Parathyroid adenoma (tissue), 2 donors: Measurements from ENCODE around the gene ST3GAL3.

ENCODE experiments used
- H2AFZ ChIP-seq: fragments of 300-600 bp; sonication (generic); one replicate; pipeline ENCODE4 v1.7.0; 2017; ENCODE audit warnings: antibody characterized with exemption, mild to moderate bottlenecking
- H3K27ac ChIP-seq: fragments of 300-600 bp; sonication (generic); one replicate; pipeline ENCODE4 v1.7.0; 2017
- H3K27me3 ChIP-seq: fragments of 300-600 bp; sonication (generic); one replicate; pipeline ENCODE4 v1.7.0; 2017; ENCODE audit warnings: low read length; ENCODE audit not compliant: control insufficient read depth, insufficient read depth
- H3K36me3 ChIP-seq: fragments of 300-600 bp; sonication (generic); one replicate; pipeline ENCODE4 v1.7.0; 2017; ENCODE audit warnings: low read length; ENCODE audit not compliant: control insufficient read depth, insufficient read depth
- H3K4me1 ChIP-seq: fragments of 300-600 bp; sonication (generic); one replicate; pipeline ENCODE4 v1.7.0; 2017; ENCODE audit warnings: control low read depth
- H3K4me2 ChIP-seq: fragments of 300-600 bp; sonication (generic); one replicate; pipeline ENCODE4 v1.7.0; 2017; ENCODE audit warnings: low read length
- H3K4me3 ChIP-seq: fragments of 300-600 bp; sonication (generic); one replicate; pipeline ENCODE4 v1.7.0; 2017; ENCODE audit warnings: low read depth, low read length
- H3K79me2 ChIP-seq: fragments of 300-600 bp; sonication (generic); one replicate; pipeline ENCODE4 v1.7.0; 2017; ENCODE audit warnings: control low read depth
- H3K9ac ChIP-seq: fragments of 300-600 bp; sonication (generic); one replicate; pipeline ENCODE4 v1.7.0; 2017; ENCODE audit warnings: mild to moderate bottlenecking
- H3K9me3 ChIP-seq: fragments of 300-600 bp; sonication (generic); one replicate; pipeline ENCODE4 v1.7.0; 2017; ENCODE audit warnings: low read length; ENCODE audit not compliant: control insufficient read depth
- TF ChIP-seq, protein P1 (sequence below): fragments of 300-600 bp; sonication (generic); IDR thresholded peaks from one replicate; pipeline ENCODE4 v1.7.0; 2017; ENCODE audit warnings: antibody characterized with exemption, mild to moderate bottlenecking
- donor health status: primary hyperparathyroidism.

ST3GAL3 gene

DNA sequence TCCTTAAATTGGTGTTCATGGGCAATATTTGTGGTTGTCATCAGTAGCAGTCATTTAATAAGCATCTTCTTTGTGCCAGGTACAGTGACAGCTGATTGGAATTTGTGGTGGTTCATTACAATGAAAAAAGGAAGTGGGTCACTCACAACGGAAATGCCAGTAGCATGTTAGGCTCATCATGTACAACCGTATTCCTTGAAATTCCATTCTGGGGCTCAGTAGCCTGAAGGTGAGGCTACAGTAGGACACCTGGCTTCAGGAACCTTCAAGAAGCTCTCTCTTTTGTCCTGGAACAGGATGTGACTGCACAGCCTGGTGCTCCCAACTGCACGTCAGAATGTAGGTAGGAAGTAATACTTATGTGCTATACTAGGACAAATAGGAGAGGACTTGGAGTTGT is 93.9 kb downstream of the ST3GAL3 start:
- no peaks in the 10 kb centered on the region for H3K79me2 ChIP-seq
- H3K4me2 ChIP-seq: no peak overlapping the region
- H3K36me3 ChIP-seq: no peaks in the 10 kb centered on the region
- no peaks in the 10 kb centered on the region for H3K27me3 ChIP-seq
- H3K27ac ChIP-seq: no peak overlapping the region
- H3K9ac ChIP-seq: no peak overlapping the region
- no peak overlapping the region for H3K4me3 ChIP-seq
- H3K9me3 ChIP-seq: no peaks in the 10 kb centered on the region
- no peaks in the 10 kb centered on the region for H3K4me1 ChIP-seq
- TF ChIP-seq, protein P1, sequence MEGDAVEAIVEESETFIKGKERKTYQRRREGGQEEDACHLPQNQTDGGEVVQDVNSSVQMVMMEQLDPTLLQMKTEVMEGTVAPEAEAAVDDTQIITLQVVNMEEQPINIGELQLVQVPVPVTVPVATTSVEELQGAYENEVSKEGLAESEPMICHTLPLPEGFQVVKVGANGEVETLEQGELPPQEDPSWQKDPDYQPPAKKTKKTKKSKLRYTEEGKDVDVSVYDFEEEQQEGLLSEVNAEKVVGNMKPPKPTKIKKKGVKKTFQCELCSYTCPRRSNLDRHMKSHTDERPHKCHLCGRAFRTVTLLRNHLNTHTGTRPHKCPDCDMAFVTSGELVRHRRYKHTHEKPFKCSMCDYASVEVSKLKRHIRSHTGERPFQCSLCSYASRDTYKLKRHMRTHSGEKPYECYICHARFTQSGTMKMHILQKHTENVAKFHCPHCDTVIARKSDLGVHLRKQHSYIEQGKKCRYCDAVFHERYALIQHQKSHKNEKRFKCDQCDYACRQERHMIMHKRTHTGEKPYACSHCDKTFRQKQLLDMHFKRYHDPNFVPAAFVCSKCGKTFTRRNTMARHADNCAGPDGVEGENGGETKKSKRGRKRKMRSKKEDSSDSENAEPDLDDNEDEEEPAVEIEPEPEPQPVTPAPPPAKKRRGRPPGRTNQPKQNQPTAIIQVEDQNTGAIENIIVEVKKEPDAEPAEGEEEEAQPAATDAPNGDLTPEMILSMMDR: no peak
- H2AFZ ChIP-seq: no peak overlapping the region

DNA sequence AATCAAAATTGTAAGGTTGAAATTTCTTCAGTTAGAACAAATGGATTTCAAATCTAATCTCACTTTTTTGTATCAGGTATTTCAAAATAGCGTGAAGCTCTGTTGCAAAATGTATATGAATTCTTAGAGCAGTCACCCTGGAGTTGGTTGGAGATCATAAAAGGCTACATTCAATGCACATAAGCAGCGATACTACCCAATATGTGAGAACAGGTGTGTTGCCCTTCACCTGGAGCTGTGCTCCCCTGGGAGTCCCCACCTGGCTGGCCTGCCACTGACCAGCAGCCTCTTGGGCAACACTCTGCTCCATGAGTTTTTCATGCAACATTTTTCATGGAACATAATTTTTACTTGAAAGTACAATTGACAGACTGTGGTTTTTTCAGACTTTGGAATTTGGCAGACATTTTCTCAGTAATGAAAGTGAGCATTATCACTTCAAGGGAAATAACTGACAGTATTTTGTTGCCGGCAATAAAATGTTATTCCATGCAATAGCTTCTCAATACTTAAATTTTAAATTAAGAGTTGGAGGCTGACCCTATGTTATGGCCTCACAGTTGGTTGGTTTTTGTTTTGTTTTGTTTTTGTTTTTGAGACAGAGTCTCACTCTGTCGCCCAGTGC is 95.1 kb downstream of the ST3GAL3 start:
- H3K9me3 ChIP-seq: no peaks in the 10 kb centered on the region
- H3K9ac ChIP-seq: no peak overlapping the region
- H3K4me3 ChIP-seq: no peak overlapping the region
- no peaks in the 10 kb centered on the region for H3K36me3 ChIP-seq
- no peaks in the 10 kb centered on the region for H3K79me2 ChIP-seq
- H3K4me2 ChIP-seq: no peak overlapping the region
- H2AFZ ChIP-seq: no peak overlapping the region
- no peaks in the 10 kb centered on the region for H3K27me3 ChIP-seq
- no peaks in the 10 kb centered on the region for H3K4me1 ChIP-seq
- TF ChIP-seq, protein P1: no peak
- no peak overlapping the region for H3K27ac ChIP-seq

DNA sequence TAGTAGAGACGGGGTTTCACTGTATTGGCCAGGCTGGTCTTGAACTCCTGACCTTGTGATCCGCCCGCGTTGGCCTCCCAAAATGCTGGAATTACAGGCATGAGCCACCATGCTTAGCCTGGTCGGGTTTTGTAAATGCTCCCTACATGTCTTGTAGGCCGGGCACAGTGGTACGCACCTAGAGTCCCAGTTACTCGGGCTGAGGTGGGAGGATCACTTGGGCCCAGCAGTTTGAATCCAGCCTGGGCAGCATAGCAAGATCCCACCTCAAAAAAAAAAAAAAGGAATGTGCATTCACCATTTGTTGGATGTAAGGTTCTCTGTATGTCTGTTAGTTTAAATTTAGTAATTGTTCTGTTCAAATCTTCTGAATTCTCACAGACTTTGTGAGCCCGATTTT is 95.8 kb downstream of the ST3GAL3 start:
- Histone ChIP-seq H3K9me3 (no peaks in the 10 kb centered on the region), H3K4me2 (no peak overlapping the region), H3K79me2 (no peaks in the 10 kb centered on the region), H3K27me3 (no peaks in the 10 kb centered on the region), H3K4me1 (no peaks in the 10 kb centered on the region), H3K27ac (no peak overlapping the region), H3K4me3 (no peak overlapping the region), H3K36me3 (no peaks in the 10 kb centered on the region), H3K9ac (no peak overlapping the region), H2AFZ (no peak overlapping the region)
- TF ChIP-seq, protein P1: no peak

DNA sequence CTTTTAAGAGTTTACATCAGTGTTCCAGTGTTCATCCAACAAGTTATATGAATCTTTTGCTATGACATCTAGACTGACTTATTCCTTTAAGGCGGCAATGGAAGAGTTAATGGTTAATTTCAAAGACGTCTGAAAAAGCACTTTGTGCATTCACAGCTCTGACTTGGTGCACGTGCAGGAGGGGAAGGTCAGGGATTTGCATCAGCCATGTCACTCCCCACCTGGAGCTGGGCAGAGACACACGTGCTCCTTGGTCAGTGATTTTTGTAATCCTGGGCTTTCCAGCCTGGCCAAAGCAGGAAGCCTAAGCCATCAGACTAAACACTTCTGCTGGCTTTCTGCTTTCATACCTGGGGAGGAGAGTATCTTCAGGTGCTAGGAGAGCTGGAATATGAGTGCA is 96.3 kb downstream of the ST3GAL3 start:
- H3K4me2 ChIP-seq: no peak overlapping the region
- TF ChIP-seq, protein P1: no peak
- no peaks in the 10 kb centered on the region for H3K9me3 ChIP-seq
- no peak overlapping the region for H3K4me3 ChIP-seq
- no peaks in the 10 kb centered on the region for H3K4me1 ChIP-seq
- no peak overlapping the region for H2AFZ ChIP-seq
- H3K36me3 ChIP-seq: no peaks in the 10 kb centered on the region
- H3K79me2 ChIP-seq: no peaks in the 10 kb centered on the region
- H3K27me3 ChIP-seq: no peaks in the 10 kb centered on the region
- no peak overlapping the region for H3K27ac ChIP-seq
- H3K9ac ChIP-seq: no peak overlapping the region

DNA sequence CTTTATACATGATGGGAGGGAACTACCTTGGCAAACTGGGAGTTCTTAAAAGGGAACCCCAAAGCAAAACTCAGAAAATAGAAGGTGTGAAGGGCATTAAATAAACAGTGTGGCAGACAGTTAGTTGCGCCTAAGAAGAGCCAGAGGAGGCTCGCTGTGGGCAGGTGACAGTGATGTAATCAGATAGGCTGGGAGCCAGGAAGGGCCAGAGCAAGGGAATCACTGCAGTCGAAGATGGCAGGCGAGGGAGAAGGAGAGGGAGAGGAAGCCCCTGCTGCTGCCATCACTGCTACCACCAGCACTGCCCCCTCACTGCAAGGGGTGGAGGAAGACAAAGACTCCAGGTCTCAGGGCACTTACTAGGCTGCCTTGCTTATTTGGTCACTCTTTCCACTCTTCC is 97.2 kb downstream of the ST3GAL3 start:
- Histone ChIP-seq H3K36me3 (no peaks in the 10 kb centered on the region), H2AFZ (no peak overlapping the region), H3K4me2 (no peak overlapping the region), H3K27ac (no peak overlapping the region), H3K4me3 (no peak overlapping the region), H3K9ac (no peak overlapping the region), H3K27me3 (no peaks in the 10 kb centered on the region), H3K9me3 (no peaks in the 10 kb centered on the region), H3K4me1 (no peaks in the 10 kb centered on the region), H3K79me2 (no peaks in the 10 kb centered on the region)
- TF ChIP-seq, protein P1: no peak
